KMS-11 (cell line): ENCODE data around the gene PPM1G.

Experiments used
- H2AFZ ChIP-seq: fragments of 200-600 bp; sonication (generic); 2 replicates; pipeline ENCODE4 v1.6.1; 2016; ENCODE audit warnings: antibody characterized with exemption, mixed run types, low read depth
- H3K27ac ChIP-seq: fragments of 200-600 bp; sonication (generic); 2 replicates; pipeline ENCODE4 v1.6.1; 2016; ENCODE audit warnings: mild to moderate bottlenecking, mixed run types
- H3K27me3 ChIP-seq: fragments of 200-600 bp; sonication (generic); 2 replicates; pipeline ENCODE4 v1.6.1; 2017; ENCODE audit warnings: mild to moderate bottlenecking, low read depth, mixed run types, moderate library complexity; ENCODE audit not compliant: insufficient read depth
- H3K36me3 ChIP-seq: fragments of 200-600 bp; sonication (generic); 2 replicates; pipeline ENCODE4 v1.6.1; 2017; ENCODE audit warnings: mild to moderate bottlenecking, mixed run types; ENCODE audit not compliant: insufficient read depth
- H3K4me1 ChIP-seq: fragments of 200-600 bp; sonication (generic); 2 replicates; pipeline ENCODE4 v1.6.1; 2016; ENCODE audit warnings: mild to moderate bottlenecking, low read depth, mixed run types; ENCODE audit not compliant: poor library complexity, severe bottlenecking
- H3K4me2 ChIP-seq: fragments of 200-600 bp; sonication (generic); 2 replicates; pipeline ENCODE4 v1.7.0; 2016; ENCODE audit warnings: mild to moderate bottlenecking, mixed run types
- H3K4me3 ChIP-seq: fragments of 200-600 bp; sonication (generic); IDR thresholded peaks from 2 replicates; pipeline ENCODE4 v1.6.1; 2017; ENCODE audit warnings: low read depth, low read length, mixed read lengths; ENCODE audit not compliant: insufficient read depth
- H3K79me2 ChIP-seq: fragments of 200-600 bp; sonication (generic); 2 replicates; pipeline ENCODE4 v1.6.1; 2016; ENCODE audit warnings: low read depth, mixed run types; ENCODE audit not compliant: insufficient read depth
- H3K9ac ChIP-seq: fragments of 200-600 bp; sonication (generic); 2 replicates; pipeline ENCODE4 v1.6.1; 2016; ENCODE audit warnings: mild to moderate bottlenecking, mixed run types
- H4K20me1 ChIP-seq: fragments of 200-600 bp; sonication (generic); 2 replicates; pipeline ENCODE4 v1.6.1; 2016; ENCODE audit warnings: mild to moderate bottlenecking, mixed run types; ENCODE audit not compliant: insufficient read depth
- CTCF ChIP-seq: fragments of 200-600 bp; sonication (generic); conservative IDR thresholded peaks from 2 replicates; pipeline ENCODE4 v1.6.1; 2017; ENCODE audit warnings: low read depth, mild to moderate bottlenecking, antibody characterized with exemption, low read length, moderate library complexity, mixed read lengths

PPM1G gene

GRCh38 chr2:27351802-27352598, 57.4 kb downstream of the PPM1G start:
- Histone ChIP-seq H2AFZ (no peak overlapping the region), H3K36me3 (no peaks in the 10 kb centered on the region), H3K79me2 (peaks cover 88% of the 10 kb centered on the region), H3K4me2 (peak overlapping the region; percentile 3; the same call in 1 of the 2 replicates), H3K27ac (no peak overlapping the region), H4K20me1 (0 out of 2 replicates have a peak, but pooled peaks cover 9% of the 10 kb centered on the region), H3K27me3 (no peaks in the 10 kb centered on the region), H3K9ac (no peak overlapping the region), H3K4me3 (no peak overlapping the region), H3K4me1 (peaks cover 55% of the 10 kb centered on the region)
- no peak for TF ChIP-seq CTCF

DNA sequence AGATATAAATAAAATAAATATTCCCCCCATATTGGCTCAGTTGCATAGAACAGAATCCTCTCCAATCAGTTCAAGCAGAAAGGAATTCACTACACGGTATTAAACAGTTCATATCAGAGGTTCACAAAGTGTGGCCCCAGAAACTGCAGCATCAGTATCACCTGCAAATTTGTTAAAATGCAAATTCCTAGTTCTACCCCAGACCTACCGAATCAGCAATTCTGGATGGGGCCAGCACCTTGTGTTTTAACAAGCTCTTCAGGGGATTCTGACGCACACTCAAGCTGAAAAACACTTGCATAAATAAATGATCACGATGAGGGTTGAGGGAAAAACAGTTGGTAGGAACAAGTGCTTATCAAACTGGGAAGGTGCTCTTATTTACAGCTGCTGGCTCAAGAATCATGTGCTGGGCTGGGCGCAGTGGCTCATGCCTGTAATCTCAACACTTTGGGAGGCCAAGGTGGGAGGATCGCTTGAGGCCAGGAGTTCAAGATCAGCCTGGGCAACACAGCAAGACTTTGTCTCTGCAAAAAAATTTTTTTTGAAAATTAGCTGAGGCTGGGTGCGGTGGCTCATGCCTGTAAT, 59.2 kb downstream of the PPM1G start:
- Histone ChIP-seq H2AFZ (no peak overlapping the region), H4K20me1 (0 out of 2 replicates have a peak, but pooled peaks cover 9% of the 10 kb centered on the region), H3K27ac (peak overlapping the region; percentile 44; the same call in 1 of the 2 replicates), H3K4me1 (peaks cover 54% of the 10 kb centered on the region), H3K27me3 (no peaks in the 10 kb centered on the region), H3K4me3 (no peak overlapping the region), H3K4me2 (peak overlapping the region; percentile 48), H3K36me3 (no peaks in the 10 kb centered on the region), H3K9ac (0 out of 2 replicates have a peak overlapping the region, but pooled peaks have one; percentile 6), H3K79me2 (peaks cover 93% of the 10 kb centered on the region)
- TF ChIP-seq CTCF = no peak

DNA sequence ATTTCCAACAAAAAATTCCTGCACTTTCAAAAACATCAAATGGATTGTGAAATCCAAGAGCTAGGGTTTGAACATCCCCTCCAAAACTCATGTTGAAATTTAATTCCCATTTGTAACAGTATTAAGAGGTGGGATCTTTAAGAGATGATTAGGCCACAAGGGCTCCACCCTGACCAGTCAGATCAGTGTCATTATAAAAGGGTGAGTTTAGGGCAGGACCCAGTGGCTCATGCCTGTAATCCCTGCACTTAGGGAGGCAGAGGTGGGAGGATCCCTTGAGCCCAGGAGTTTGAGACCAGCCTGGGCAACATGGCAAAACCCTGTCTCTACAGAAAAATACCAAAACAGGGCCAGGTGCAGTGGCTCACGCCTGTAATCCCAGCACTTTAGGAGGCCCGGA, 61.8 kb downstream of the PPM1G start:
- H4K20me1 ChIP-seq = 0 out of 2 replicates have a peak, but pooled peaks cover 9% of the 10 kb centered on the region
- no peak for TF ChIP-seq CTCF
- H3K27ac ChIP-seq = no peak overlapping the region
- no peak overlapping the region for H3K4me2 ChIP-seq
- no peak overlapping the region for H2AFZ ChIP-seq
- peaks cover 79% of the 10 kb centered on the region for H3K79me2 ChIP-seq
- no peak overlapping the region for H3K4me3 ChIP-seq
- H3K4me1 ChIP-seq = peaks cover 33% of the 10 kb centered on the region
- H3K27me3 ChIP-seq = no peaks in the 10 kb centered on the region
- H3K36me3 ChIP-seq = no peaks in the 10 kb centered on the region; the same call in 1 of the 2 replicates
- H3K9ac ChIP-seq = no peak overlapping the region

DNA sequence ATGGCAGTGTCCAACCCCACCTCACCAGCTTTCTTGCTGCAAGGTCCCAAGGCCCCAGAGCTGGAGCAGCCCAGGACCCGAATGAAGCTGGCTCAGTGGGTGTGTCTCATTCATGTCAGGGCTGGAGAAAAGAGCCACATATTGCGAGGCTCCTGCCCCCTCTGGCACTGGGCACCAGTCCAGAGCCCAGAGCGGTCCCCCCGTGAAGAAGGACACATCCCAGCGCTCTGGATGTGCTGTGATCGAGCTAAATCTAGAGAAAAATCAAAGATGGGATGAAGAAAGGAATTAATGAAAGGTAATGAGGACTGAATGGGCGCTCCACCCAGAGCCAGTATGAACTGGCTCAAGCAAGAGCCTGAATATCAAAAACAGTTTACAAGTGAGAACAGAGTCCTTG, 73.2 kb downstream of the PPM1G start:
- H3K79me2 ChIP-seq = no peaks in the 10 kb centered on the region
- H3K27ac ChIP-seq = no peak overlapping the region
- peaks cover 7% of the 10 kb centered on the region; the same call in 1 of the 2 replicates for H3K36me3 ChIP-seq
- no peaks in the 10 kb centered on the region for H3K27me3 ChIP-seq
- H2AFZ ChIP-seq = no peak overlapping the region
- no peaks in the 10 kb centered on the region for H4K20me1 ChIP-seq
- no peak overlapping the region for H3K4me3 ChIP-seq
- H3K4me1 ChIP-seq = no peaks in the 10 kb centered on the region
- H3K9ac ChIP-seq = no peak overlapping the region
- no peak for TF ChIP-seq CTCF
- H3K4me2 ChIP-seq = no peak overlapping the region
